GM12892 (cell line): ENCODE data around the gene TGFA.

Source experiments
- DNase-seq: peaks from one replicate; pipeline ENCODE4 v3.0.0; 2011; ENCODE audit not compliant: insufficient read length
- FAIRE-seq: peaks from 2 replicates; lab custom pipeline; 2011; peaks lifted over from hg19 to GRCh38; lab: Jason Lieb, UNC
- POLR2A ChIP-seq: IDR thresholded peaks from 2 replicates; pipeline ENCODE4 v1.6.1; 2011; ENCODE audit warnings: low read depth, low read length, control low read depth
- POLR2AphosphoS5 ChIP-seq: IDR thresholded peaks from 2 replicates; pipeline ENCODE4 v1.6.1; 2011; ENCODE audit warnings: low read depth, low read length, control low read depth
- TAF1 ChIP-seq: IDR thresholded peaks from 2 replicates; pipeline ENCODE4 v1.6.1; 2011; ENCODE audit warnings: low read depth, mild to moderate bottlenecking, control low read depth, low read length, borderline replicate concordance

The TGFA gene

DNA sequence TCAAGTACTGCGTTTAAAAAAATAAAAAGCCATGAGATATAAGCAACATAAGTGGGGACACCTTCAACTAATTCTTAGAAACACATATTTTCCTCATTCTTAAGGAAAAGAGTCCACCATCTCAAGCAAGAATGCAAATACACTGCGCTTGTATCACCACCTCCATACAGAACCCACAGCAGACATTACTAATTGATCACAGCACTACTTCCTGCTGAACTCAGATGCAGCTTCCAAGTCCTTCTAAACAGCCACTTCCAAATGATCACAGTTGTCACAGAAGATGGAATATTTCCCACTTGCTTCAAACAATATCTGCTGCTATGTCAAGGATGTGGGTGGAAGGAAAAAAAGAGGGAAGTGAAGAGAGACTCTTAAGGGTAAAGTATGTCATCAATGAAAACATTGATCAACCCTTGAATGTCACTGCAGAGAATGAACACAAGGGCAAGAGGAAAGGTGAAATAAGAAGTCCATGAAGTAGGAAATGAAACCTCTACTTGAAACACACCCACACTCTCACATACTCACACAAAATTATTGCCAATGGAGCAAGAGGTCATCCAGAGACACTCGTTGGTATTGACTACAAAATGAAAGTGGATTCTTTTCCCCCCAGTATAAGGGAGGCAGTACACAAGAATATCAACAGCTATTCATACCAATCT, 22.1 kb downstream of the TGFA start:
- no peak for FAIRE-seq
- TF ChIP-seq POLR2AphosphoS5 (no peak), POLR2A (no peak), TAF1 (no peak)
- no peak for DNase-seq

- no peak for DNase-seq
- no peak for FAIRE-seq
- TF ChIP-seq TAF1 (no peak), POLR2A (no peak), POLR2AphosphoS5 (no peak)
Observed at GRCh38 chr2:70529610-70530009, 24.0 kb downstream of the TGFA start.

DNA sequence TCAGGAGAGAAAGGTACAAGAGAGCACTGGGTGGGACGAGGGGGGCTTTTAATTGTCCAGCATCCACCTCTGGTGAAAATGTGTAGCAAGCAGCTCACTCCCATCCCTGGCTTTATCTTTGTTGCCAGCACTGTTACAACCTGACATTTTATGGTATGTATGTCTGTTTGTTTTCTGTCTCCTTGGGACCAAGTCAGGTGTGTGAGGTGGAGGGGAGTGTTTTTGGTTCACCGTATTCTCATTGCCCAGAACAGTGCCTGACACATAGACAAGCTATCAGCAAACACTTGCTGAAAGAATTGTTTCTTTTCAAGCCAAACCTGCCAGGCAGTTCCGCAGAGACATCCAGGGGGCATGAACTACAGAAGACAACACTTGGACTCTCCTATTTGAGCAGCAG, 24.7 kb downstream of the TGFA start:
- DNase-seq = no peak
- TF ChIP-seq POLR2A = no peak
- no peak for TF ChIP-seq POLR2AphosphoS5
- no peak for TF ChIP-seq TAF1
- FAIRE-seq = no peak

GRCh38 chr2:70528276-70528675, 25.4 kb downstream of the TGFA start:
- TF ChIP-seq POLR2A (no peak), TAF1 (no peak), POLR2AphosphoS5 (no peak)
- no peak for FAIRE-seq

DNA sequence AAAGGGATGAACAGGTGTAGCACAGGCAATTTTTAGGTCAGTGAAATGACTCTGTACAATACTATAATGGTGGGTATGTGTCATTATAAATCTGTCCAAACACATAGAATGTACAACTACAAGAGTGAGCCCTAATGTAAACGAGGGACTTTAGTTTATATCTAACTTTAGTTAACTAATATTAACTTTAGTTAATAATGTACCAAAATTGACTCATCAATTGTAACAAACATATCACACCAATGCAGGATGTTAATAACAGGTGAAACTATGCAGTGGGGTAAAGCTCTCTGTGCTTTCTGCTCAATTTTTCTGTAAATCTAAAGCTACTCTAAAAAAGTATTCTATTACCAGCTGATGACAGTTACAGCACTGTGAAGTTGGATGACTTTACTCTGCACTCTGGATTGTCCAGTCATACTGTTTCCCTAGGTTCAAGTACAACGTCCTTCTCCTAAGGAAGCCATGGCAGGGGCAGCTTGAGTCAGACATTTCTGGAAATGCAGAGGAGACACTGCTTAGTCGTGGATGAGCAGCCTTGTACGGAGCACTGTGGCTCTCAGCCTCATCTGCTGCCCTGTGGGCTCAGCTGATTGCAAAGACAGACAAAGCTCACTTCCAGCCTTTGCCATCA, 26.1 kb downstream of the TGFA start:
- TF ChIP-seq POLR2AphosphoS5 (no peak), TAF1 (no peak), POLR2A (no peak)

More at GRCh38 chr2:70528276-70528675, 25.4 kb downstream of the TGFA start:
- DNase-seq = no peak

DNA sequence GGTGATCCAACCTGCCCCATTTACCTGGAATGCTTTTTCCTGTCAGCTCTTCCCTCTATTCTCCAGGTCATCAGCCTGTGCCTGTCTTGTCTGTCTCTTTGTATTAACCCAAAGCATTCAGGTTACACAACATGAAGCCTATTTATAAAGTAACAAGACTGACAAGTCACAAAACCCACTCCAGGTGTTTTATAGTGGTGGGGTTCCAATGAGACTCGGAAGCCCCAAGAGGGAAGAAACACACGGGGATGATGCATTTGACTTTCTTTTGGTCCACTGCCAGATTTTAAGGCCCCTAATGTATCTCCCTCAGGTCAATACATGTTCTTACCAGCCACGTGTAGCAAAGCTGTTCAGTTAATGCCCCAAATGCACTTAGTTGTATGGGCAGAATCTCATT, 27.5 kb downstream of the TGFA start:
- DNase-seq (no peak), FAIRE-seq (no peak)

More for the DNA sequence above, 26.1 kb downstream of the TGFA start:
- FAIRE-seq (no peak), DNase-seq (no peak)

DNA sequence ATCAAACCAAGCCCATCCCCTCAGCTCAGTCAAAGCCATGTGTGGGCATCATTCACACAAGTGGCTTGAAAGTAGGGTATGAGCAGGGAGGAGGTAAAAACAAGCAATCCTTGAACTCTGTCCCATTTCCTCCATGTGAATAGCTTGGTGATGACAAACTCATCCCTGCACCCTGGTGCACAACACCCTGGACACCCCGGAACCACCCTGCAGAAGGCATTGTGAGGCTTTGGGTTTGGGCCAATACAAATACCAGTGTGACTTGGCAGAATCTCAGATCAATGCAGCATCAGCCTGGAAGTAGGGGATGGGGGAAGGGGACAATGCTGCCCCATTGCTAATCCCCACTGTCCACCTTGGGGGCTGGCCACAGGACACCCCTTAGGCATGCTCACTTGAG, 28.6 kb downstream of the TGFA start:
- FAIRE-seq = no peak
- DNase-seq = no peak

More for the DNA sequence above, 27.5 kb downstream of the TGFA start:
- TF ChIP-seq POLR2A = no peak
- no peak for TF ChIP-seq POLR2AphosphoS5
- no peak for TF ChIP-seq TAF1

DNA sequence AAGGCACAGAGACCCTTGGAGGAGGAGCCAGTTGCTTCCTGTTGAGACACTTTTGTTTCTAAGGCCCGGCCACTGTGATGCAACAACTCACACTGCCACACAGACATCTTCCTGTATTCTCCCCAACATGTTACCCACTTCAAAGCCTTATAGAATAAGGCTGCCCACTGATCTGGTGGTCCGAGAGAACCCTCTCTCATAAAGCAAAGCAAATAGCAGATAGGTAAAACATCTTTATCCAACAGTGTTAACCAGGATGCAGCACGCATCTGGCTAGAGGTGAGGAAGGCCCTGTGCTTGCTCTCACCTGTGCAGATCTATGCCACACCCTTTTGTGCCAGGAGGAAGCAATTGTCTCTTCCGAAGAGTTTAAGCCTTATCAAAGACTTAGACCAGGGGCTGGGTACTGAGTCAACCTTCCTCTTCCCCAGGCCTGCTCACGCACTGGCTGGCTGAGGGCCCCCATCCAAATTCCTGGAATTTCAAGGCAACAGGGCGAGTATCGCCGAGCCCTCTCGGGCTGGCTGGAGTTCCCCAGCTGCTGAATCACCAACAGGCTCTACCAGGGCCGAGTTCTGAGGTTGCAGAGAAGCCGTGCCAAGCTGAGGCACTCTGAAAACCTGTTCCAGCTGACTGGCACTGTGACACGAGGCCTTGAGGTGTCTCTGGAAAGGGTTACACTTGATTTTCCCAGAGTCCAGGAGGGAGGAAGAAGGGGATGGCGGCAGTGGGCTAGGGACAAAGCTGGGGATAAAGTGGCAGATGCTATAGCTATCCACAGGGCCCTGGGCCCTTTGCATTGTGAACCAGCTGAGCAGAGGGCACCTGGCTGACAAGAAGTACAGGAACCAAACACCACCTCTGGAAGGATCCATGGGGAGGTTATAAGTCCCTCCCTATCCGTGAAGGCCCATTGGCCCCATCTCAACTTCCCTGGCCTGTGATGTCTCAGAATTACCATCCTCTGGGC, 29.3 kb downstream of the TGFA start:
- DNase-seq (no peak), FAIRE-seq (no peak)
- TF ChIP-seq POLR2AphosphoS5 = no peak
- no peak for TF ChIP-seq POLR2A
- TF ChIP-seq TAF1 = no peak

More for the DNA sequence above, 28.6 kb downstream of the TGFA start:
- no peak for TF ChIP-seq POLR2AphosphoS5
- TF ChIP-seq POLR2A = no peak
- no peak for TF ChIP-seq TAF1

GRCh38 chr2:70523672-70523995, 30.0 kb downstream of the TGFA start:
- DNase-seq = no peak
- no peak for FAIRE-seq
- TF ChIP-seq TAF1 (no peak), POLR2AphosphoS5 (no peak), POLR2A (no peak)

DNA sequence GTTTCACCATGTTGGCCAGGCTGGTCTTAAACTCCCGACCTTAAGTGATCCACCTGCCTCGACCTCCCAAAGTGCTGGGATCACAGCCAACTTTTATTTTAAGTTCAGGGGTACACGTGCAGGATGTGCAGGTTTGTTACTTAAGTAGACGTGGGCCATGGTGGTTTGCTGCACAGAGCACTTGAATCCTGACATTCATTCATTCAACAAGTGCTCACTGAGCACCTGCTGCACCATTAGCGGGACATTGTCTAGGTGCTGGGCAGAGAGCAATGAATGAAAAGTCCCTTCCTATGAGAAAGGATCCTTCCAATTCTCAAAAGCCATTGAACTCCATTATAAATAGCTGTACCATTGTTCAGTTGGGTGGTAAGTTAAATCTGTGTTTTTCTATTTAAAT, 31.0 kb downstream of the TGFA start:
- no peak for TF ChIP-seq TAF1
- TF ChIP-seq POLR2A = no peak
- no peak for TF ChIP-seq POLR2AphosphoS5
- no peak for FAIRE-seq
- DNase-seq = no peak

DNA sequence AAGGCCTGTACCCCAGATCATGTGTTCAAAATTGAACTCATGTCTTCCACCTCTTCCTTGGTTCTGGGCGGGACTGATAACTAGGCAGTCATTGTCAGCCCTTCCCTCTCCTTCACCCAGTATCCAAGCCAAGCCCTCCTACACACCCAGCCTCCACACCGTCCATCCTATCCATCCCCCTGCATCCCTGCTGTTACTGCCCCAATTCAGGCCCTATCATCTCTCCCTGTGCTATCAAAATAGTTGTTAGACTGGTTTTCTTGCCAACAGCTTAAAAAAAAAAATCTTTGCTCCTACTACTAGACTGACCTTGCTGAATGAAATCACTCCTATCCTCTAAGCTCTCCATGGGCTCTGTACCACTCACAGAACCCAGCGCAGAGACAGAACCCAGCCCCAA, 32.8 kb downstream of the TGFA start:
- no peak for DNase-seq

GRCh38 chr2:70519453-70519852, 34.2 kb downstream of the TGFA start:
- TF ChIP-seq POLR2AphosphoS5 = no peak
- TF ChIP-seq TAF1 = no peak
- TF ChIP-seq POLR2A = no peak
- DNase-seq (no peak), FAIRE-seq (no peak)

More for the DNA sequence above, 32.8 kb downstream of the TGFA start:
- no peak for TF ChIP-seq POLR2AphosphoS5
- FAIRE-seq = no peak
